GM18909 (cell line): Measurements from ENCODE around the gene RNF130.

Experiments used
- ATAC-seq: cut with Tn5 transposase; IDR thresholded peaks from one replicate; pipeline ENCODE4 v1.9.1; 2021; ENCODE audit warnings: mild to moderate bottlenecking; ENCODE audit not compliant: unreplicated experiment, poor library complexity

RNF130 gene

DNA sequence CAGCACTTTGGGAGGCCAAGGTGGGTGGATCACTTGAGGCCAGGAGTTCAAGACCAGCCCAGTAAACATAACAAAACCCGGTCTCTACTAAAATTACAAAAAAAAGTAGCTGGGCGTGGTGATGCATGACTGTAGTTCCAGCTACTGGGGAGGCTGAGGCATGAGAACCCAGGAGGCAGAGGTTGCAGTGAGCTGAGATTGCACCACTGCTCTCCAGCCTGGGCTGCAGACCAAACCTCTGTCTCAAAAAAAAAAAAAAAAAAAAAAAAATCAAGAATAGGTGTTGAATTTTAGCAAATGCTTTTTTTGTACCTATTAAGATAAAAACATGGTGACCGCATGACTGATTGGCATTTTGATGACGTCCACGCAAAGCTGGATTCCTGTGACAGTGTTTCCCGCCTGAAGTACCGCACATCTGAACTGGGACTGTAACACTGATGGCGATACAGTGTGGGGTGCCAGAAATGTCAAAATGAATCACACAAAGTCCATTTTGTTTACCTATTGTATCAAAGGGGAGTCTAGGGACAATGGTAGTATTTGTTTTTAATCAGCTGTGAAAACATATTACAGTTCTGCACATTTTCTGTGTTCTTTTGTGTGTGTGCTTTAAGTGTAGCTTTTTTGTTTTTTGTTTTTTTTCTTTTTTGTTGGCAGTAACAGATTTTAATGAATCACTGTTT is 140.6 kb downstream of the RNF130 start:
- no peak for ATAC-seq

DNA sequence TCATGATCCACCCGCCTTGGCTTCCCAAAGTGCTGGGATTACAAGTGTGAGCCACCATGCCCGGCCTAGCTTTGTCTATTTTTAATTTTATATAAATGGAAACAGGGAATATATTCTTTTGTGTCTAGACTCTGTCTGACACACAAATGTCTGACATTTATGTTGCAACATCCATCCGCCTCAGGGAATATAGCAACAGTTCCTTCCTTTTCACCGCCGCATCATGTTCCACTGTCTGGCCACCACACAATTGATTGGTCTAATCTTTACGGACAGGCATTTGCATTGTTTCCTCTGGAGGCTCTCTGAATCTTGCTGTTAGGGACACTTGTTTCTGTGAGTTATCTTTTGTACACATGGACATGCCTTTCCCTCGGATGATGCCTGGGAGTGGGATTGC is 143.7 kb downstream of the RNF130 start:
- no peak for ATAC-seq

- ATAC-seq, result no peak
These were observed 144.9 kb downstream of the RNF130 start for GRCh38 chr5:179926657-179927056.

GRCh38 chr5:179923436-179923835 is 148.1 kb downstream of the RNF130 start:
- no peak for ATAC-seq

GRCh38 chr5:179920175-179920574 is 151.4 kb downstream of the RNF130 start:
- no peak for ATAC-seq

- no peak for ATAC-seq
These were observed 152.0 kb downstream of the RNF130 start for GRCh38 chr5:179919487-179920060.

DNA sequence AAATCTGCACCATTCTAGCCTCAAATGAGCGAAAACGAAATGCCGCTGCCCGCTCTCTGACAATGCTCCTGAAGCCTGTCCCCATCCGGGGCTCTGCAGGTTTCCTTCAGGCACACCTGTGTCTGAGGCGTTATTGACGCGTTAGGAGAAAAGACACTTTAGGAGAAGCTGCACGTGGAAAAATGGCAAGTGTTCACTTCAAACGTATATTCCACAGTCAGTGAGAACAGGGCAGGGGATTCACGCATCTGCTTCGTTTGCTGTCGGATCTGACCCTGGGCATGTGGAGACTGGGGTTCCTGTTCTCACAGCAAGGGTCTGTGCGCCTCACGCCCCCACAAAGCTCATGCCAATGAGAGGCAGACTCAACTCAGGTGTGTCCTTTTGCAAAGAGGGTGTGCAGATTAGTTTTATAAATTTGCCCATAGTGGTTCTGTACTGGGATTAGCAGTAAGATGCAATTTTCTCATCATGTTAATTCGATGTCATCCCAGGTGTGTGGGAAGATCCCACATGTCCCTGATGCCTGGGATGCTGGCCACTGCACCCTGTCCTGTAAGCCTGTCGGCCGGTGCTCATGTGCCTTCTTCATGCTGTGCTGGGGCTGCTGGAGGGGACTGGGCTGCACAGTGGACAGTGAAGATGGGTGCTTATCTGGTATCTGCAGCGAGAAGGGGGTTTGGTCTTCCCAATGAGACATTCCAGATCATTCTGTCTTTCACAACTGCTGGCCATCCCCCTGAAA is 152.6 kb downstream of the RNF130 start:
- ATAC-seq, result no peak

DNA sequence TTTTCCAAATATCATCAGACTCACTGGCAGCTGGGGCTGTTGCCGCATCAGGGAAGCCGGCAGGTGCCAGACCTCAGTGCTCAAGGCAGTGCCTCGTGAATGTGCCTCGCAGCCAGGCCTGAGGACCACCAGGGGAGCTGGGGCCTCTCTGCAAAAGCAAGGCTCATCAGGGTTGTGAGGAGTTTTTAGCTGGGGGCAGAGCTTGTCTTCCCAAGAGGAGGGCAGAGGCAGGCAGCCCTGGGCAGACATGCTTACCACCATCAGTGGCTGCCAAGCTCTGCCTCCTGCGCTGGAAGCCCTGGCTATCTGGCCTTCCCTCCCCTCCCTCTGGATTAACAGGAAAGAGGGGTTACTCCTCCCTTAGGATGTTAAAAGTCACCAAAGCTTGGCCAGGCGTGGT is 155.0 kb downstream of the RNF130 start:
- ATAC-seq, result no peak

- ATAC-seq, result no peak
These were observed 156.1 kb downstream of the RNF130 start for GRCh38 chr5:179915406-179915935.

GRCh38 chr5:179914032-179914755 is 157.4 kb downstream of the RNF130 start:
- no peak for ATAC-seq

- no peak for ATAC-seq
These were observed 158.1 kb downstream of the RNF130 start for GRCh38 chr5:179913461-179913860.

DNA sequence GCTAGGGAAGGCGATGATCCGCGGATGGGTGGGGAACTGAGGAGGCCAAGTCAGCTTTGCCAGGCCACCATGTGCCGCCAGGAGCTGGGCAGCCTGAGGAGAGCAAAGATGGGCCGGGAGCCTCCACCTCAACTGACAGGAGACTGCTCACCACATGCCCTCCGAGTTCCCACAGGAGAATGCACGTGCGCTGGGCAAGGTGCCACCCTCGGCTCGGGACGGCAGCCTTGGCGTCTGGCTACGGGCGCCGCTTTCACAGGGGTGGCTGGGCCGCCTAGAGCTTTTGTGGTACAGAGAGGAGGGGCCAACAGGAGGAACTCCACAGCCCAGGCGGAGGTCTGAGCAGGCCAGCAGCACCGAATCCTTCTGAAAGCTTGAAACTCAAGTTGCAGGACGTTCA is 158.6 kb downstream of the RNF130 start:
- no peak for ATAC-seq

GRCh38 chr5:179912386-179912785 is 159.2 kb downstream of the RNF130 start:
- ATAC-seq, result no peak

DNA sequence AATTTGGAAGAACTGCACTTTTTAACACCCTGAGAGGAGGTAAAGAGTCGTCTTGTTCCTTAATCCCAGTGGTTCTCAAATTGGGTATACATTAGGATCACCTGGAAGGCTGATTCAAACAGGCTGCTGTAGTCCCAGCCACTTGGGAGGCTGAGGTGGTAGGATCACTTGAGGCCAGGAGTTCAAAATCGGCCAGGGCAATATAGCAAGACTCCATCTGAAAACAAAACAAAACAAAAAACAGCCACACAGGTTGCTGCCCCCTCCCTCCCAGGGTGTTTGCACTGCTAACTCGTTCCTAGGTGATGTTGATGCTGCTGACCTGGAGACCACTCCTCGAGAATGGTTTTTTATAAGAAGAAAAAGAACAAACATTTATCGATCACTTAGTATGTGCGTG is 162.3 kb downstream of the RNF130 start:
- no peak for ATAC-seq

GRCh38 chr5:179908528-179908927 is 163.0 kb downstream of the RNF130 start:
- ATAC-seq, result no peak

GRCh38 chr5:179907556-179908324 is 163.8 kb downstream of the RNF130 start, which contains the start of gene TBC1D9B:
TBC1D9B (minus strand) TSS chr5:179907897; CDS start chr5:179907821, 76 bp downstream.
- peak; percentile 87 for ATAC-seq

DNA sequence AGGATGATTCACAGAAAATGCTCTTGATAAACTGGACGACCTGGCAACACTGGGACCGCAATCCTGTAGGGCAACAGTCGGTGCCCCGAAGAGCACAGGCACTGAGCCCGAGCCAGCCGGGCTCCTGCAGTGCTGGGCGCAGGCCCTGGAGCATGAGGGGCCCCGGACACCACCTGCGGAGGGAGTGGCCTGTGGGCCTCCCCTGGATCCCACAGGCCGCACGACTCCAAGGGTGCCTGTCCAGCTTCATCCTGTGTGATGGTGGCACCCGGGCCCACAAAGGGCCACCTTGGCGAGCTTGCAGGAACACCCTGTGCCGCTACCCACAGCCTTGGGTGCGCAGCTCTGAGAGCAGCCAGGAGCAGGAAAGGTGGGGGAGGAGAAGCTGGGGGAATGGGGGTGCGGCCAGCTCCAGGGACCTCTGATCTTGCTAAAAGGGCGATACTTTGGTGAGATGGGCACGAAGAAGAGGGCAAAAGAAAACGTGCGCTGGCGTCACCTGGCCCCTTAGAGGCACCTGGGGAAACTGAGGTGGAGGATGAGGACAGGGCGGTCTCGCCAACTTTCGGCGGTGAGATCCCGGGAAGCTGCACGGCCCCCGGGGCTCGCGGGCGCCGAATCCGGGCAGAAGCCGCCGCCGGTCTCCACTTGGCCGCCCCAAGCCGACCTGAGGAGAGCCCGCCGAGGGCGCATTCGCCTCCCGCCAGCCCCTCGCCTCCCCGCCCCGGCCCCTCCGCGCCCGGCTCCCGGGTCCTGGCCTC is 164.6 kb downstream of the RNF130 start:
- ATAC-seq, result peak; percentile 27

DNA sequence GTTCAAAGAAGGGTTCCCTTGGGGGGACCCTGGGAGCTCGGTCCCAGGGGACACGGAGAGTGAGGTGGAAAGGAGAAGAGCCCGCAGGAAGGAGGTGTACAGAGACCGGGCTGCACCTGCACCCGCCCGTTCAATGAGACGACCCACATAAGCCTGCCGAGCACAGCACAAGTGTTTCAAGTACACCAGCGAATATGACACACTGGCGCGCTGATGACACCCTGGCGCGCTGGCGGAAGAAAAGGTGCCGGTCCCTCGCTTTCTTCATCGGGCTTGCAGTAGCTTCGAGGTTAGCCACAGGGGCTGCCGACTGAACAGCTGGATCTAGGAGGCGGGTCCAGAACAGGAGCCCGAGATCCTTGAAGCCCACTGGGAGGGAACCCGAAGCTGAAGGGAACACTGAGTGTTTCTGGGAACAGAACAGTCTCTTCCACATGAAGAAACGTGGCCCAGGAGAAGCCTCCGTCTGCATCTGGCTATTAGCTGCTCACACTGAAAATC is 165.2 kb downstream of the RNF130 start:
- no peak for ATAC-seq

DNA sequence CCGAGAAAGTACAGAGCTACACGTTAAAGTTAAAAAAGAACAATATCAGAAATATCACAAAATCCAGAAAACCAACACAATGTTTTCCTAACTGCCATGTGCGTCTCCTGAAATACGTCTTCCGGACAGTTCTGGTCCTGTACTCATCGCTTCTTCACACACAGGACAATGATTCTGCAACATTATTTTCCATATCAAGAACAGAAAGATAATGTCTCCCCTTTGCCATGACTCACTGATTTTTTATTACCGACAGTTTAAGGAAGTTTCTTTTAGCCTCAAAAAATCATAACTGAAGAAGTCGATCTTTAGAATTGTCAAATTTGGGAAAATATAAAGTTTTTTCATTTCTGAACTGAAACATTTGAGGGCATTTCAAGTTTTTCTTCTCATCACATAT is 166.4 kb downstream of the RNF130 start:
- ATAC-seq, result no peak
